GM19193 (cell line): ENCODE measurements around the gene FADS1.

Source experiments
- POLR2A ChIP-seq: IDR thresholded peaks from 4 replicates; pipeline ENCODE4 v1.6.1; 2011; ENCODE audit not compliant: insufficient read depth, insufficient read length; ENCODE audit errors: extremely low read depth

The FADS1 gene

DNA sequence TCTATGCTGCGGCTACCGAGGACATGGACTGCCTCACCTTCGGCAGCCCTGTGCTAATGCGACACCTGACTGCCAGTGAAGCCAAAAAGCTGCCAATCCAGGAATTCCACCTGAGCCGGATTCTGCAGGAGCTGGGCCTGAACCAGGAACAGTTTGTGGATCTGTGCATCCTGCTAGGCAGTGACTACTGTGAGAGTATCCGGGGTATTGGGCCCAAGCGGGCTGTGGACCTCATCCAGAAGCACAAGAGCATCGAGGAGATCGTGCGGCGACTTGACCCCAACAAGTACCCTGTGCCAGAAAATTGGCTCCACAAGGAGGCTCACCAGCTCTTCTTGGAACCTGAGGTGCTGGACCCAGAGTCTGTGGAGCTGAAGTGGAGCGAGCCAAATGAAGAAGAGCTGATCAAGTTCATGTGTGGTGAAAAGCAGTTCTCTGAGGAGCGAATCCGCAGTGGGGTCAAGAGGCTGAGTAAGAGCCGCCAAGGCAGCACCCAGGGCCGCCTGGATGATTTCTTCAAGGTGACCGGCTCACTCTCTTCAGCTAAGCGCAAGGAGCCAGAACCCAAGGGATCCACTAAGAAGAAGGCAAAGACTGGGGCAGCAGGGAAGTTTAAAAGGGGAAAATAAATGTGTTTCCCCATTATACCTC lies 20.8 kb downstream of the FADS1 start:
- TF ChIP-seq POLR2A: no peak

GRCh38 chr11:61795459-61795858 lies 21.3 kb downstream of the FADS1 start:
- TF ChIP-seq POLR2A: no peak

DNA sequence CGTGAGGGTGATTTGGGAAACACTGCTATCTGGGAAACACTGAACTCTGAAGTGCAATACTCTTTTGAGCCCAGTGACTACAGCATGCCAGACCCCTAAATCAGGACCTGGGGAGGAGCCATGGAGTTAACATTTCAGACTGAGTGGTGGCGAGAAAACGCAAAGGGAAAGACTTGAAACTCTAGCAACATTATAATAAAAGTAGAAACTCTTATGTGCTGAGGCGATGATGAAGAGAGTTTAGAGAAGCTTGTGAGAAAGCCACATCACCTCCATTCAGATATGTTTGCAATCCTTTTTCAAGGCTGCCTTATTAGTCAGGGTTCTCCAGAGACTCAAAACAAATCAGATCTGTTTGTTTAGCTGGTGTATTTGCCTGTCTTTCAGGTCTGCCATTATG lies 22.2 kb downstream of the FADS1 start:
- no peak for TF ChIP-seq POLR2A

- no peak for TF ChIP-seq POLR2A
These were observed 23.0 kb downstream of the FADS1 start for GRCh38 chr11:61793829-61794204.

DNA sequence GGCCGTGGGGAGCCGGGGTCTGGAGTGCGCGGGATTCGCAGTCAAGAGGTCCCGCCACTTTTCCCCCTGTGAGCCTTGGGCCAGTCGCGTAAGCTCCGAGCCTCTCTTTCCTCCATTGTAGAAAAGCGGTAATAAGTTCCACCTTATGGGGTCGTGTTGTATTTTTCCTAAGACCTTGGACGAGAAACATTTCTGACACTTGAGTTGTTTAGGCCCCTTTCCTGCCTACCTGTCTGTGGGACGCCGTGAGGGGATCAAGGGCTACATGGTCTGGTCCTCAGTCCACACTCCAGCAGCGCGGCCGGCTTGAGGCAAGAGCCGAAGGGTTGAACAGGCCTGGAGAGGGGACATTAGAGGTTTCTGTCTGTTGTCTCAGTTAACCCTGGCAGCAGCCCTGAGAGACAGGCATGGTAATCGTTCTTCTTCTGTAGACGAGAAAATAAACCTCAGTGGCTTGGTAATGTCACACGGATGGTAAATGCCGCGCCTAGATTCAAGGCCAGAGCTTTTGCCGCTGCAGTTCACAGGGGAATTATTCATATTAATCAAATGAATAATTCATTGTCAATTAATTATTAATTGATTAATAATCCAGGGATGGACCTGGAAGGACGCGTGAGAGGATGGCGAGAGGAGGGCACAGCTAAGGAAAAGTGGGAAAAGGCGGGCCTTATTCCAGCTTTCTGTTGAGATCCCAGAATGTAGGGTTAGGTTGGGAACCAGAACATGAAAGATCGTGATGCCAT lies 23.5 kb downstream of the FADS1 start:
- no peak for TF ChIP-seq POLR2A

DNA sequence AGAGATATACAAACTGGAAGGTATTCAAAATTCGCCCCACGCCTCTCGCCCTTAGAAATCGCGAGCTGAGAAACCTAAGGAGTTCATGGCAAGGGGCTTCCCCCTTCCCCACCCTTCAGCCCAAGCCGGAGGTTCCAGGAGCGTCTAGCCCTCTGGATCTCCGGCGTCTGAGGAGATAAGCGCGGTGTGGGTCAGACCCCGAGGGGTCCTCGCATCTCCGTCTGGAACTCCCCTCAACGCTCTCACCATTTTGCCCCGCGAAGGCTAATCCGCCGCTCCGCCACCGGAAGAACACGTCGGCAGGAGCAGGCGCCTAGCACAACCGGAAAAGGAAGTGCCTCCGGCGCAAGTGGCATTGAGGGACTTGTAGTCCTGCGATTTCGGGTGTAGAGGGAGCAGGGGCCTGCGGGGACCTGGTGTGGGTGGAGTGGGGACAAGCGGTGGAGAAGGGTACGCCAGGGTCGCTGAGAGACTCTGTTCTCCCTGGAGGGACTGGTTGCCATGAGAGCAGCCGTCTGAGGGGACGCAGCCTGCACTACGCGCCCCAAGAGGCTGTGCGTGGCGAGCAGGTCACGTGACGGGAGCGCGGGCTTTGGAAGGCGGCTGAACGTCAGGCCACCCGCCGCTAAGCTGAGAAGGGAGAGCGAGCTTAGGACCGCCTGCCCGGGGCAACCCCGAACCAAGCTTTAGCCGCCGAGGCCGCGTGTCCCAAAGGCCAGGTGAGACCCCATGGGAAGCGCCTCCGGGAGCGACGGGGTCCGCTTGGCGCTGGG lies 24.3 kb downstream of the FADS1 start, which contains the start of the genes FEN1 and TMEM258:
Gene FEN1, plus strand, starts transcription at position 602 of the 773 bp plus-strand sequence. CDS start 2,451 bp downstream, outside the sequence.
Gene TMEM258, minus strand, starts transcription at position 290 of the 773 bp plus-strand sequence. Its CDS starts 41 bp downstream, at position 249.
- TF ChIP-seq POLR2A: peak; percentile 95

DNA sequence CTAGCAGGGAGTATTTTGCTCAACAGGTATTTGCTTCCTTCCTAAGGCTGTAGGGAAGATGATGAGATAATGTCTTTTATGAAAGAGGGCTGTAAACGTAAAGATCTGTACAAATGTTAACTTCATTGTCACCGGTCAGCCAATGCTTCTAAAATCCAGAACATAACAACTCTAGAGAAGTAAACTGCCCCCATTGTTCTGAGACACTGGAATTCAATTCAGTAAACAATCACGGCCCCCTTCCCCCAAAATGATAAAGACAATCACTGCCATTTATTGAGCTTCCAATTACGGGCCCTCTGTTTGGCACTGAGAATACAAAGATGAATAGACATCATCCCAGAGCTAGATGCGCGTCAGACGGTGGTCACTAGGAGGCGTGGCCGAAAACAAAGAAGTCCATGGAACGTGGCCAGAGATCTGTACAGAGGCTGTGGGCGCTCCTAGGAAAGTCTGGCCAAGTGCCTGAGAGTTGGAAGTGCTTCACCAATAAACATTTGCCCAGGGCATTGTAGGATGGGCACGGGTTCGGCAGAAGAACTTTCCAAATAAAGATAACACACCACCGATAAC lies 25.0 kb downstream of the FADS1 start:
- no peak for TF ChIP-seq POLR2A

GRCh38 chr11:61787928-61788491 lies 28.8 kb downstream of the FADS1 start:
- TF ChIP-seq POLR2A: no peak

- TF ChIP-seq POLR2A: no peak
These were observed 30.9 kb downstream of the FADS1 start for GRCh38 chr11:61785837-61786402.

DNA sequence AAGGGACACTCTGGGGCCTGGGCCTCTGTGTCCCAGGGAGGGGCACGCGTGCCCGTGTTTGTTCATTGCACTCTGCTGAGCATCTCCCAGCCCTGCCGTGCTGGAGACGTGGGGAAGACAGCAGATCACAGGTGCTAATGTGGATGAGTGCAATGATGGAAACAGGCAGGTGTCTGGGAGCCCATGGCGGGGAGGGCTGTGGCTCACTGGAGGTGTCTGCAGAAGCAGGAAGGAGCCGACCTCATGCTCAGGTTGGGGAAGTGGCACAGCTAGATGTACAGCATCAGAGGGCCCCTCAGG lies 32.3 kb downstream of the FADS1 start:
- no peak for TF ChIP-seq POLR2A

- TF ChIP-seq POLR2A: peak; percentile 4
These were observed 32.9 kb downstream of the FADS1 start for GRCh38 chr11:61783717-61784505.

DNA sequence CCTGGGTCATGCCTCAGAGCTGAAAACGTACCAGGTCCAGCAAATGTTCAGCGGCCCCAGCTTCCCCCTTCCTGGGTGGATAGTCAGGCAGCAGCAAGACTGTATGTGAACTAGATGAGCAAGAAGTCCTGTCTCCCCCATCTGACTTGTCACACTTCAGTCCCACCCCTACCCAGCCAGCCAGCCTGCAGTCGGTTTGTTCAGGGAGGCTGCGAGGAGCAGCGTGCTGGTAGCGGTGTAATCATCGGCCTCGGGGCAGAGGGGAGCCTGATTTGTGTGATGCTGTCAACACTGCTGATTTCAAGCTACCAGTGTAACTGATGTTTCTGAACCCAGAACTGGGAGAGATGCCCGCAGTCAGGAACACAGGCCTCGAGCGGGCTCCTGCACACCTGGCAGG lies 34.0 kb downstream of the FADS1 start:
- TF ChIP-seq POLR2A: no peak

GRCh38 chr11:61782299-61782698 lies 34.5 kb downstream of the FADS1 start:
- no peak for TF ChIP-seq POLR2A

DNA sequence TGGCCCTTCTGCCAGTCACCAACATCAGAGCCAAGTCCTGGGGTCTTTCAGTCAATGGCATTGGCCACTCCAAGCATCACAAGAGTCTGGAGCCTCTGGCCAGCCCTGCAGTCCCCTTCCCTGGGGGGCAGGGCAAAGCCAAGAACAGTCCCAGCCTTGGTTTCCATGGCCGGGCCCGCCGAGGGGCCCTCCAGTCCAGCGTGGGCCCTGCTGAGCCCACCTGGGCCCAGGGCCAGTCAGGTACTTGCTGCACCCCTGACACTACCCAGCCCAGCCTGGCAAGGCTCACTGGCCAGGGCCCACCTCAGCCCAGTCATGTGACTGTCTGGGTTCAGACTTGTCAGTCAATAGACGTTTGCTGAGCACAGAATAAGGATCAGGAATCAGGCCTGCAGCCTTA lies 35.2 kb downstream of the FADS1 start:
- no peak for TF ChIP-seq POLR2A
